GM12878 (cell line): ENCODE results near the gene SLC26A8. TPM values are rescaled to one million over a fixed set of nuclear protein-coding genes. Genes with fewer than 3 reads are reported as not detected.

Experiments
- ATAC-seq: fragments of 200-7000 bp; cut with Tn5 transposase; 3 replicates; pipeline ENCODE4 v1.9.1; 2020; ENCODE audit warnings: mild to moderate bottlenecking, moderate library complexity
- BruUV-seq: library from RNA; stranded (reverse); fragments of 400-500 nt; replicated peaks from 2 replicates; lab custom pipeline; 2021; lab: Mats Ljungman, UMichigan
- CTCF ChIA-PET: fragments of 300-600 bp; sonication (Branson Sonifier 250); formaldehyde crosslinking; extraction: SDS; loops from one replicate; lab custom pipeline; 2021; ENCODE audit warnings: inconsistent platforms; lab: Yijun Ruan, JAX
- POLR2A ChIA-PET: fragments of 350-600 bp; formaldehyde crosslinking; extraction: SDS; loops from one replicate; lab custom pipeline; 2021; ENCODE audit warnings: inconsistent platforms; lab: Charles Lee
- RAD21 ChIA-PET: fragments of 300-600 bp; sonication (Branson Sonifier 250); formaldehyde crosslinking; loops from one replicate; lab custom pipeline; 2023; ENCODE audit warnings: antibody characterized with exemption; ENCODE audit not compliant: unreplicated experiment; lab: Charles Lee
- SMC1A ChIA-PET: fragments of 300-600 bp; sonication (Branson Sonifier 250); formaldehyde crosslinking; loops from one replicate; lab custom pipeline; 2023; ENCODE audit not compliant: unreplicated experiment, uncharacterized antibody; lab: Charles Lee
- DNase-seq: peaks from one replicate; pipeline ENCODE4 v3.0.0-alpha.2; 2011; ENCODE audit warnings: low read depth, low spot score
- FAIRE-seq: peaks from 3 replicates; lab custom pipeline; 2011; peaks lifted over from hg19 to GRCh38; lab: Jason Lieb, UNC
- H2AFZ ChIP-seq: 2 replicates; pipeline ENCODE4 v1.6.0; 2011; ENCODE audit warnings: low read depth, low read length, control low read depth; ENCODE audit not compliant: control insufficient read depth
- H3K27ac ChIP-seq: 2 replicates; pipeline ENCODE4 v1.5.1; 2011; ENCODE audit warnings: control low read depth; ENCODE audit not compliant: control insufficient read depth, insufficient read depth
- H3K27me3 ChIP-seq, 2 experiments: replicated peaks in 1 of 2; 2 replicates each; pipeline versions ENCODE4 v1.6.0 to v1.6.1; 2011; ENCODE audit warnings: low read length in 1 of 2; ENCODE audit not compliant: control insufficient read depth in 2 of 2, insufficient read depth in 2 of 2
- H3K36me3 ChIP-seq, 2 experiments: 2 replicates each; pipeline ENCODE4 v1.5.1; 2011; ENCODE audit warnings: low read length in 1 of 2; ENCODE audit not compliant: control insufficient read depth in 2 of 2, insufficient read depth in 2 of 2
- H3K4me1 ChIP-seq: 2 replicates; pipeline ENCODE4 v1.6.1; 2011; ENCODE audit warnings: mild to moderate bottlenecking, low read length, moderate library complexity, mixed read lengths; ENCODE audit not compliant: control insufficient read depth, insufficient read depth
- H3K4me2 ChIP-seq: 2 replicates; pipeline ENCODE4 v1.6.0; 2011; ENCODE audit warnings: control low read depth; ENCODE audit not compliant: control insufficient read depth, insufficient read depth
- H3K4me3 ChIP-seq: fragments of 200-600 bp; sonication (generic); 2 replicates; pipeline ENCODE4 v1.5.1; 2016
- H3K79me2 ChIP-seq: 2 replicates; pipeline ENCODE4 v1.6.0; 2011; ENCODE audit warnings: low read length; ENCODE audit not compliant: control insufficient read depth, insufficient read depth
- H3K9ac ChIP-seq: 2 replicates; pipeline ENCODE4 v1.8.0; 2011; ENCODE audit warnings: low read length, control low read depth, mixed read lengths; ENCODE audit not compliant: control insufficient read depth, insufficient read depth
- H3K9me3 ChIP-seq: replicated peaks from 3 replicates; pipeline ENCODE4 v1.5.1; 2011; ENCODE audit warnings: mild to moderate bottlenecking, low read length; ENCODE audit not compliant: control insufficient read depth, insufficient read depth
- H4K20me1 ChIP-seq: 2 replicates; pipeline ENCODE4 v1.6.0; 2011; ENCODE audit not compliant: control insufficient read depth, insufficient read depth
- CBFB ChIP-seq: IDR thresholded peaks from 2 replicates; pipeline ENCODE4 v1.6.1; 2016; ENCODE audit warnings: antibody characterized with exemption, low read depth
- NR2C1 ChIP-seq: fragments of 450-650 bp; IDR thresholded peaks from 2 replicates; pipeline ENCODE4 v1.6.1; 2017; ENCODE audit warnings: antibody characterized with exemption, mild to moderate bottlenecking, moderate library complexity
- PML ChIP-seq: IDR thresholded peaks from 2 replicates; pipeline ENCODE4 v1.6.1; 2012; ENCODE audit warnings: low read length, inconsistent platforms
- RBBP5 ChIP-seq: fragments of 200-600 bp; sonication (generic); conservative IDR thresholded peaks from 2 replicates; pipeline ENCODE4 v1.6.1; 2016
- RCOR1 ChIP-seq: conservative IDR thresholded peaks from 2 replicates; pipeline ENCODE4 v1.6.1; 2012; ENCODE audit warnings: low read depth, low read length, improper control_type of control experiment
- REST ChIP-seq: IDR thresholded peaks from 2 replicates; pipeline ENCODE4 v1.6.1; 2012; ENCODE audit warnings: mild to moderate bottlenecking, low read depth, low read length
- SREBF1 ChIP-seq: IDR thresholded peaks from 2 replicates; pipeline ENCODE4 v1.6.1; 2012; ENCODE audit warnings: mild to moderate bottlenecking, low read length
- TCF7 ChIP-seq: IDR thresholded peaks from 2 replicates; pipeline ENCODE4 v1.6.1; 2014; ENCODE audit warnings: antibody characterized with exemption, borderline replicate concordance
- WGBS: methylation state at CpG from one replicate; pipeline ENCODE4 v1.1.6; 2016; ENCODE audit warnings: low lambda C conversion rate; ENCODE audit not compliant: insufficient replicate concordance, insufficient coverage; ENCODE audit errors: missing lambda C conversion rate; 5-methylcytosine and 5-hydroxymethylcytosine counted together
- in situ Hi-C: fragments of 300-500 bp; cut with MboI; formaldehyde crosslinking; loops from 9 replicates; pipeline ENCODE4 v1.14.3; 2018; ENCODE audit warnings: mixed read lengths
- intact Hi-C: fragments of 100-400 bp; cut with micrococcal nuclease; formaldehyde crosslinking; loops from one replicate; pipeline ENCODE4 v1.14.2; 2022; ENCODE audit not compliant: unreplicated experiment
- polyA plus RNA-seq, 11 experiments: library from polyadenylated mRNA; depleted of rRNA in 4 of 11; unstranded in 6 of 11; stranded (reverse) in 5 of 11; fragments of >200 nt; fragmentation: Nextera tagmentation in 4 of 11; fragmentation: Illumina TruSeq in 1 of 11; extraction: Ambion mirVana in 4 of 11; extraction: Trizol in 1 of 11; gene quantifications; 1 replicate in 1 of 11; 2 replicates in 10 of 11; pipeline versions ENCODE4 v1.2.1 to v1.2.3, GENCODE V29; 2011 to 2016; ENCODE audit warnings: inconsistent platforms in 2 of 11, missing spikeins in 2 of 11, low read depth in 1 of 11
- total RNA-seq, 4 experiments: library from RNA; depleted of rRNA in 3 of 4; stranded (reverse); fragments of >200 nt in 3 of 4; fragmentation: Illumina TruSeq in 1 of 4; extraction: Trizol in 1 of 4; gene quantifications; 2 replicates each; pipeline versions ENCODE4 v1.2.1 to v1.2.3, GENCODE V29; 2013 to 2021

Gene SLC26A8
- total and polyA plus RNA-seq, 10 of the 15 experiments (the other 5 are each of a cell fraction or from before 2014, with no cell fraction given): 0.09 to 0.95 (median 0.27) TPM; not detected in 2

- no peak for TF ChIP-seq PML
- TF ChIP-seq NR2C1: no peak
- H3K4me3 ChIP-seq: no peak overlapping the region
- H3K79me2 ChIP-seq: no peaks in the 10 kb centered on the region
- H3K27ac ChIP-seq: no peak overlapping the region
- H3K9ac ChIP-seq: no peak overlapping the region
- ATAC-seq (no peak), FAIRE-seq (no peak), DNase-seq (no peak)
- no peaks in the 10 kb centered on the region for H4K20me1 ChIP-seq
- BruUV-seq: no TSS peak
- H3K36me3 ChIP-seq: no peaks in the 10 kb centered on the region
- H3K9me3 ChIP-seq: no peaks in the 10 kb centered on the region
- intact Hi-C loops (no loop called here), in situ Hi-C loops (no loop called here)
- H3K27me3 ChIP-seq: no peaks in the 10 kb centered on the region
- no peak overlapping the region for H2AFZ ChIP-seq
- ChIA-PET CTCF (interaction anchor here (1.4 kb wide), 1 partner anchor 75 kb away, joined by 3 read pairs; no protein-coding TSS in a partner anchor), POLR2A (no interaction called here), SMC1A (no interaction called here), RAD21 (interaction anchor here (1.3 kb wide), 1 partner anchor 8 kb away, joined by 3 read pairs; the partner anchor contains the start of gene MAPK14)
- H3K4me2 ChIP-seq: no peak overlapping the region
- H3K4me1 ChIP-seq: no peaks in the 10 kb centered on the region
- WGBS: 63% methylated on average over 11 of the region's 11 CpGs
These were observed 5.3 kb downstream of the SLC26A8 start for GRCh38 chr6:36019167-36019566.

- ChIA-PET RAD21 (interaction anchor here (1.3 kb wide), 1 partner anchor 9 kb away, joined by 3 read pairs; the partner anchor contains the start of gene MAPK14), SMC1A (interaction anchor here (0.6 kb wide), 1 partner anchor 26 kb away, joined by 3 read pairs; no protein-coding TSS in a partner anchor), CTCF (interaction anchor here (1.4 kb wide), 1 partner anchor 76 kb away, joined by 3 read pairs; no protein-coding TSS in a partner anchor), POLR2A (no interaction called here)
- H3K79me2 ChIP-seq: no peaks in the 10 kb centered on the region
- H2AFZ ChIP-seq: no peak overlapping the region
- FAIRE-seq: no peak
- TF ChIP-seq RCOR1: no peak
- TF ChIP-seq RBBP5: no peak
- no peak for TF ChIP-seq REST
- TF ChIP-seq SREBF1: no peak
- no peak for TF ChIP-seq CBFB
- TF ChIP-seq TCF7: no peak
- WGBS: 100% methylated on average over 2 of the region's 2 CpGs
- no peak overlapping the region for H3K9ac ChIP-seq
- no peak overlapping the region for H3K27ac ChIP-seq
- no peaks in the 10 kb centered on the region for H3K27me3 ChIP-seq
- H4K20me1 ChIP-seq: no peaks in the 10 kb centered on the region
- H3K4me1 ChIP-seq: no peaks in the 10 kb centered on the region
- intact Hi-C loops: no loop called here
- ATAC-seq: no peak
- no peak for DNase-seq
- H3K9me3 ChIP-seq: no peaks in the 10 kb centered on the region
- H3K36me3 ChIP-seq: no peaks in the 10 kb centered on the region
- no peak overlapping the region for H3K4me3 ChIP-seq
- BruUV-seq: no TSS peak
- in situ Hi-C loops: no loop called here
- H3K4me2 ChIP-seq: no peak overlapping the region
These were observed 6.1 kb downstream of the SLC26A8 start for GRCh38 chr6:36018339-36018738.
